Measurements from ENCODE around the gene RGS10.

RGS10 gene

DNA sequence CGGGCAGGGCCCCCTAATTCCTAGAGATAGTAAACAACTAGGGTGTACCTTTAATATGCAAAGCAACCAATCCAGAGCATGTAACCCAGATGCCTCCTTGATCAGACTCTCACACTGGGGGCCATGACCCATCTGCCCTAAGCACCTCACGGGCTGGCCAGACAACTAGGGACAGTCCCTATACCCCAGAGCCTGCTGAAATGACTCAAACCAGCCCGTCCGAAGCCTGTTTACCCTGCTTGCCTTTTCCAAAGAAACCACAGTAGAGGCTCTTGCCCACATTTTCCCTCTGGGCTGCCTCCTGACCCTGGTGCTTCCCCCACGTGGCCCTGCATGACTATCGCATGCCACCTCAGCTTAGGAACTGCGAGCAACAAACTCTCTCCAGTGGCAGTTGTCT lies 46.2 kb downstream of the RGS10 start:
- no peak for DNase-seq (ENCODE audit: low read depth)

DNA sequence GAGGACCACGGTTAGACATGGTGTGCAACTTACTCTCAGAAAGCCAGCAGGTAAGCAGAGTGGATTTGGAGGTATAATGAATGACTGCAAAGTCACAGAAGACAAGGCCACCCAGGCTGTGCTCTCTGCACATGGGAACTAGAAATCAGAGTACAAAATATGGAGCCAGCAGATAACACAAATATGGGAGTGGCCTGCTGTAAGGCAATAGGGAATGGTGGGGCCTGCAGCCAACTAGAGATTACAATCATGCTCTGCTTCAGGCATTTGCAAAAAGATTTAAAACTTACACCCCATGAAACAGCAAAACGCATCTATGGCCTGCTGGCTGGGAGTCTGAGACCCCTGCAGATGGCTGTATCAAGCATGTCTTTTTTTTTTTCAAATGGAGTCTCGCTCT lies 47.0 kb downstream of the RGS10 start:
- no peak for DNase-seq (ENCODE audit: low read depth)

DNA sequence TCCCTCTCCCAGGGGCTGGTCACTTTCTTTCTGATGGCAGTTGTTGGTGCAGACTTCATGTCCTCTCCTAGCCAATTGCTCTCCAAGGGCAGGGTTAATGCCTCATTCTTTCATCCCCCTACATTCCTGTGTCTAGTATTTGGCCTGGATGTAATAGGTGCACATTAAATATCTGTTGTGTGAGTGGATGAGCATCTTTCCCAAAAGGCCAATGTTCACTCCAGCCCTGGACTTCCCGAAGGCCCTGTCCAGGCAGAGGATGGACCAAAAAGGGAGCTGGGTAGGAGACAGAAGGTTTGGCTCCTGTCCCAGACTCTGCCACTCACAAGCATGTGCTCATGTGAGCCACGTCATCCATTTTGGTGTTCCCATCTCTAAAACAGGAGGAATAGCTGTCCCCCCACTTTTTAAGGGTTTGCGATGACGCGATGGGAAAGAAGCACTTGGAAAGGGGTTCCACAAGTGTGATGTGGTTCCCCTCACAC lies 47.5 kb downstream of the RGS10 start:
- DNase-seq (ENCODE audit: low read depth): no peak

DNA sequence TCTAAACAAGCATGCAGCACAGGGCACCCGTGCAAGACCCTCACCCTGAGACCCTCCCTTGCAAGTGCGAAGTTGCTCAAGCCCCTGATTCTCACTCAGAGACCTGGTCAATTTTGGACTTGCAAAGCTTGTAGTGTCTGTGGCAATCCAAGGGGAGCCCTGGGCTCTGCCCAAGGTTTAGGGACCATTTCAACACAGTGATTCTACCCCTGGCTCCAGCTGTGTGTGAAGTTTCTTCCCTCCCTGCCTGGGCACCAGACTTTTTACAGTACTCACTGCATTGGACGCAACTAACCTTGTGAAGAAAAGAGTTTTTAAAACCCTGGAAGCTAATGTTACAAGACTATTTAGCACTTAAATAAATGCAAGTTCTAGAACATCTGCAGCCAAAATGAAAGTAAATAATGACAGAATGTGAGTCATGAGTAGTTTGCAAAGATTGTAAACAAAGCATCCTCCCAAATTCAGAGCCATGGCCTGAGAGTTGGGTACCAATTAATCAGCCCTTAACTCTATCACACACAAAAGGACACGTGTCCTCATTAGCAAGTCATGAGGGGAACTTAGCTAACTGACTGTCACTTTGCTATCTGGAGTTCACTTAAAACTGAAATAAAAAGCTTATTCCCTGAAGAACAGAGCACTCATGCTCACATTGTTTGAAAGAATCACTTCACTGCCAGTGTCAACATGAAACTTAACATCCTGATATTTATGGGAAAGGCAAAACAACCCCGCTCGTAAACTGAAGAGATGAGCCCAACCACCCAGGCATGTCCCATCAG lies 48.1 kb downstream of the RGS10 start:
- DNase-seq (ENCODE audit: low read depth): no peak

DNA sequence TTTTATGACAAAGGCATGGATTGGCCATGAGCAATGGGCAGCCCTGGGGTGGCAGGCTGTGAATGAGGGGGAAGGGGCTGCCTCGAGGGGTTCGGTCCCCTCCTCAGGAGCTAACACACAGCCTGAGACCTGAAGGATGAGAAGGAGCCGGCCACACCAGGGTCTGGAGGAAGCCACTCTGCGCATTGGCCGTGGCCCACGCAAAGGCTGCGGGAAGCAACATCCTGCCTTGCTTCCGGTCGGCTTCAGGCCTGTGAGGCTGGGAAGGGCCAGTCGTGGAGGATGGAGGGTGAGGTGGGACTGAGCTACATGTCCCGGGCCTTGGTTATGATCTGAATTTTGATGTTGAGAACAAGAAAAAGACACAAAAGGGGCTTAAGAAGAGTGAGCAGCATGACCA lies 49.4 kb downstream of the RGS10 start:
- no peak for DNase-seq (ENCODE audit: low read depth)

DNA sequence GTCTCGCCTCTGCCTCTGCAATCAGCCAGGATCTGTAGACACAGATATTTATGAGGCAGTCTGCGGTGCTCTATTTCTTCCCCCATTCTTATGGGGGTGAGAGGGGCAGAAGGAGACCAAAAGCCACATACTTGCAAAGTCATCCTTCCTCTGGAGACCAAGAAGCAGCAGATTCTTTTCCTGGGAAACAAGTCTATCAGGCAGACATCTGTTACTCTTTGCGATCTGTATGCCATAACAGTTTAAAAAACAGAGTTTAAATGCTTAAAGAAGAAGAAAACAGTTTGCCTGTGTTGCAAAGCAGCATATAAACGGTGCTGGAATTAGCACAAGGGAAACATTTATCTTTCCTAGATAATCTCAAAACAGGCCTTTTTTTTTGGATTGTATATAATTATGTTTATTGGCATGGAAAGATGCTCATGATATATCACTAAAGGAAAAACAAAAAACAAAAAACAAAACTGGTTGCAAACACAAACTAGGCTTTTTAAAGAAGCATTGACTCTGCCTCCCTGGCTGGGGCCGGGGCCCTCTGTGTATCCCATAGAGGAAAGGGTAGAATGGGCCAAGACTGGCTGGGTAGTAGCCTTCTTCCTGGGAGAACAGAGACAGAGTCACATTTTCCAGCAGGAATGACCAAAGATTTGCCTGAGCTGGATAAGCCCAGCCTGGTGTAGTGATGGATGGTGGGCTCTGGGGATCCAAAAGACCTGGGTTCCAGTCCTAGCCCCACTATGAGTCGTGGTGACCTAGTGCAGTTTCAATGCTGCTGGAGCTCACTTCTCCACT lies 50.4 kb downstream of the RGS10 start:
- no peak for DNase-seq (ENCODE audit: low read depth)

DNA sequence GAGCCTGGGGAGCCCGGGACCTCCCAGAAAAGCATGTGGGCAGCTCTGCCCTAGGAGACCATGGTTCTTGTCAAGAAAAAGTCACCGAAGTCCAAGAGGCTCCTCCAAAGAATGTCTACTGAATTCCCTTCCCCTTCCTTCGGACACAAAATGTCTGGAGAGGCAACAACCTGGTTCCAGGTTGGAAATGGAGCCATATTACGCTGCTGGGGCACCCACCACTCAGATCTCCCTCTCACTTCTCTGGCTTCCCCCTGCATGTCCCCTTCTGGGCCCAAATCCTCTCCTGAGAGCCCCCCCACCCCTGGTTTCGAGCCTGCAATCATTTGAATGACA lies 52.6 kb downstream of the RGS10 start:
- DNase-seq (ENCODE audit: low read depth): no peak

DNA sequence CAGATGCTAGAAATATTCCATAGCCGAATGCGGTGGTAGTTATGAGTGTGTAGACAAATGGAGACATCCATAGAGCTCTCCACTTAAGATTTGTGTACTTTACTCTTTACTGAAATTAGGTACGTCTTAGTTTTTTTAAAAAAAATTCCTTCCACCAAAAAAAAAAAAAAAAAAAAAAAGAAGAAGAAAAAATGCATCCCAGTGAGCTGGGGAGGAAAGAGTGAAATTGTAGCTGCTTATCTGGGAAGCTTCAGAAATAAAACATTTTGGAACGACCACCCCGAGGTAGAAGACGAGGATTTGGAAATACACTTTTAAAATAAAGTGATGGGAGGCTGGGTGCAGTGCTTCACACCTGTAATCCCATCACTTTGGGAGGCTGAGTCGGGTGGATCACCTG lies 53.8 kb downstream of the RGS10 start:
- no peak for DNase-seq (ENCODE audit: low read depth)

DNA sequence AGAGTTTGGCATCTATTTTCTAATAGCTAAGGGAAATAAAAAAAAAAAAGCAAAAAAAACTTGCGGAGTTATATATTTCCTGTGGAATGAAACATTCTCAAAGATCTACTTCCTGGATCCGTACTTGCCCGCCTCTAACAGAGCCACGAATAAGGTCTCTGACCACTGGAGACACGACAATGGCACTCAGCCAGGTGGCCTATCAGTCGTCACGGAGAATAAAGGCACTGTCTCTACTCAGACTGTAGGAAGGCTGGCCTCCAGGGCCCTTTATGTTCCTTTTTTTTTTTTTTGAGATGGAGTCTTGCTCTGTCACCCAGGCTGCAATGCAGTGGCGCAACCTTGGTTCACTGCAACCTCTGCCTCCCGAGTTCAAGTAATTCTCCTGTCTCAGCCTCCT lies 58.7 kb downstream of the RGS10 start:
- DNase-seq (ENCODE audit: low read depth): no peak

DNA sequence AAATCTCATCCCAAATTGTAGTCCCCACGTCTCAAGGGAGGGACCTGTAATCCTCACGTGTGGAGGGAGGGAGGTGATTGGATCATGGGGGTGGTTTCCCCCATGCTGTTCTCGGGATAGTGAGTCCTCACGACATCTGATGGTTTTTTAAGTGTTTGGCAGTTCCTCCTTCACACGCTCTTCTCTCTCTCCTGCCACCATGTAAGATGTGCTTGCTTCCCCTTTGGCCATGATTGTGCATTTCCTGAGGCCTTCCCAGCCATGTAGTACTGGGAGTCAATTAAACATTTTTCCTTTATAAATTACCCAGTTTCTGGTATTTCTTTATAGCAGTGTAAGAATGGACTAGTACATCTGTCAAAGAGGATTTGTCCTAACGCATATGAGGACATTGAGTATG lies 59.5 kb downstream of the RGS10 start:
- no peak for DNase-seq (ENCODE audit: low read depth)

DNA sequence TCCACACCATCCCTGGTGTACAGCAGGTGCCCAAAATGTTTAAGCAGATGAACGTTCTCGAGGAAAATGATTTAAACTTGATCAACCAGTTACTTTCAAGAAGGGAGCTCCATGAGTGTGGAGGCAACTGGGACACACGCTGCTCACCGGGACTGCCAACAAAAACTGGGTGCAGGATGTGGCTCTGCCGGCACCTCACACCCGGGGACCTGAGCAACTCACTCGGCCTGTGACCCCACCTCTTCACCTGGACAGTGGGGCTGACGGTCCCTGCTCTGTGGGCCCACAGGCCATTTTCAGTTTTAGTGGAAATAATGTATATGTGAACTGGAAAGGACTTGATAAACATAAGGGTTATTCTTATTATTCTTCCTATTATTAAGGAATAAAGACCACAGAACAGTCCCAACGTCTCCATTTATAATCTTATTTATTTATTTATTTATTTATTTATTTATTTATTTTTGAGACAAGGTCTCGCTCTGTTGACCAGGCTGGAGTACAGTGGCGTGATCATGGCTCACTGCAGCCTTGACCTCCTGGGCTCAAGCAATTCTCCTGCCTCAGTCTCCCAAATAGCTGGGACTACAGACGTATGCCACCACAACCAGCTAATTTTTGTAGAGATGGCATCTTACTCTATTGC lies 60.6 kb downstream of the RGS10 start:
- no peak for DNase-seq (ENCODE audit: low read depth)

DNA sequence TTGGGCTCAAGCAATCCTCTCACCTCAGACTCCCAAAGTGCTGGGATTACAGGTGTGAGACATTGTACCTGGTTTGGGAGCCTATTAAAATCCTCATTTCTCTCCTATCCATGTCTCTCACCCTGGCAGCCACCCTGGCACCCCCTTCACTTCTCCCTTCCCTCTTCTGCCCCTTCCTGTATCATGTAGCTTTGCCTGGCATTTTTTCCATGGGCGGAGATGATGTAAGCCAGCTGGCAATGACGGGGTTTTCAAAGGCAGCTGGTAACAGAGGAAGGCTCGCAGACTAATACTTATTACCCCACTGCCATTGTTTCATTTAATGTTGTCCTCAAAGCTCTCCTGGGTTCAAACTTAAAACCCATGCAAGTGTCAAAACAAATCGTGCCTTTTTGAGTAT lies 61.9 kb downstream of the RGS10 start:
- no peak for DNase-seq (ENCODE audit: low read depth)

DNA sequence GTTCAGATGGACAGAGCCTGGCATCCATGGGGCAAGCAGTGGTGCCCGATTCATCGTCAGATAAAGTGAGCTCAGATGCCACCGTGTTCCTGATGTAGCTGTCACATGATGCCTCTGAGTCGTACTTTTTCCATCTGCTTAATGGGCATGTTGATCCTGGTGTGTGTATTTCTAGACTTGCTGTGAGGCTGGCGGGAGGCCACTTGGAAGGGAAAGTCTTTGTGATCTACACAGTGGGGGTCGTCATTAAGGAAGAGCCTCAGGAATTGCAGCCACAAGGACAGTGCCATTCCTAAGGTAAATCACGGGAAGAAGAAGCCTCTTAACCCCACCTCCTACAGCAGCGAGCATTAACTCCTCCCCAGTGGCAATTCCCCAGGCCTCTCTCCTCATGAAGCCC lies 63.0 kb downstream of the RGS10 start:
- DNase-seq (ENCODE audit: low read depth): no peak

DNA sequence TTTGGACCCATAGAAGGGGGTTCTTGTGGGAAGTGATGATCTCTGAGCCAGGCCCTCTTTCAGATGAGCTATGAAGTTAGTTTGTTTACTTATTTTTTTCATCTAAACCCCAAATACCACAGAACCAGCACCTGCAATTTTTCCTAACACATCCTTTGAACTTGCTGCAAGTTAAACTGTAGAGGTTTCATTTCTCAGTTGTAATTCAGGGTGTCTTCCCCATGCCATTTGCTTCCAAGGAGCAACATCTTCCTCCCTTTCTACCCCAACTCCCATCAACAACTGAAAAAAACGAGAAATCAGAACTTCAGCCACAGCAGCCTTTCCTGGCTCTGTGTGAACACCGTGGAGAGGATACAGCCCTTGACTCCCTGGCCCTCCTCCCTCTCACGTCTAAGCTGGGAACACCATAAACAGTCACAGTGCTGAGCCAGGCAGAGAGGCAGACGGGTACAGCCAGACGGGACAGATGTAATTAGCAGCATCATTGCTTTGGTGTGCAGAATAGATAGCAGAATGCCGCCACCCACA lies 63.6 kb downstream of the RGS10 start:
- DNase-seq (ENCODE audit: low read depth): no peak

DNA sequence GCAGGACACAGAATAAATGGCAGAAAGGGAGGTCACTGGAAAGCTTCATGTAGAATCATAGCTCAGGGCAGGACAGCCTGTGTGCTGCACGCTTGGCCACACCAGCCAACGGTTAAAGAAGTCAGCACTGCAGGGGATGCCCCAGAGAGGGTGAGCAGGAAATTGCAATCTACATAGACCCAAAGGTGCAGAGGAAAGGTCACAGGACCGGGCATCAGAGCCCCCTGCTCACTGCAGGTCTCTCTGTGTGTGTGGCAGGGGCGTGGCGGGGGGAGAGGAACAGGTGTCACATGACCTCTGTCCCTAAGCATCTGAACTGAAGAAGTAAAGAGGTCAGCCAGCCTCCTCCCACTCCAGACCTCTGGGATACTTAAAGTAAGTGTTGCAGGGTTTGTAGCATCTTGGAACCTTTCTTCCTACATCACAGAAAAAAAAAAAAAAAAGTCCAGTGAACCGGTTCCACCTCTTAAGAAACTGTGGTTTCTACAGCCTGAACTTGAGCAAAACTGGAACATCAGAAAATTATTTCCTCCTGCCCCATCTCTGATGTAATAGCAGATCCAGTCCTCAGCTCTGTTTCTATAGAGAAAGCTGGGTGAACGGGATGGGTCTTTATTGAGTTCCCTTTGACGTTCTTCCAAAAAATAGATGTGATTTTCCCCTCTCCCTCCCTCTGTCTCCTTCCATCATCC lies 64.3 kb downstream of the RGS10 start:
- no peak for DNase-seq (ENCODE audit: low read depth)

DNA sequence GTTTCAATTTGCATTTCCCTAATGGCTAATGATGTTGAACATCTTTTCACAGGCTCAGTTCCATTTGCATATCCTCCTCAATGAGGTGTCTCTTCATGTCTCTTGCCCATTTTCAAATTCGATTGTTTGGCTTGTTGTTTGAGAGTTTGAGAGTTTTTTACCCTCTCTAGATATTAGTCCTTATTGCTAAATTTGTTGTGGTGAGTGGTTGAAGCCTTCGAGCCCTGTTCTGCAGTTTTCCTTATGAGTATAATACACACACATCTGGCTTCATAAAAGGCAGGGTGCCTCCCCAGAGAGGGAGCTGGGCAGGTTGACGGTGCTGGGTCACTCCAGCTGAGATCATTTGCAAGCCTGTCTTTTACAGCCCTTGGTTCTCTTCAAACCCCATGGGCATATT lies 65.1 kb downstream of the RGS10 start:
- DNase-seq (ENCODE audit: low read depth): no peak

DNA sequence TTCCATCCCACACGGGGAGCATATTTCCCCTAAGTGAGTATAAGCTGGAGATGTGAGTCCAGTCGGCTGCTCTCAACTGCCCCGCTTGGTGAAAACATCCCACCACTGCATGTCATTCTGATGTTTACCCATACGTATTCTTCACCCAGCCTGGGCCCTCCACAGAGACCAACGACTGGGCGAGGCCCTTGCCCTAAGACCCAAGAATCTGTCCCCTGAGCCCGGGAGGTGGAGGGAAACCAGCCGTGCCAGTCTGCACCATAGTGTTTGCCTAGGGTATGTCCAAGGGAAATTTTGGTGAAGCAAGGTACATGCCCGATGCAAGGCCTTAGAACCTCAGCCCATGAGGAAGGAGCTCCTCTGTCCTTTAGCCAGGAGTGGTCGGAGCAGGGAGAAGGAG lies 67.9 kb downstream of the RGS10 start:
- no peak for DNase-seq (ENCODE audit: low read depth)

DNA sequence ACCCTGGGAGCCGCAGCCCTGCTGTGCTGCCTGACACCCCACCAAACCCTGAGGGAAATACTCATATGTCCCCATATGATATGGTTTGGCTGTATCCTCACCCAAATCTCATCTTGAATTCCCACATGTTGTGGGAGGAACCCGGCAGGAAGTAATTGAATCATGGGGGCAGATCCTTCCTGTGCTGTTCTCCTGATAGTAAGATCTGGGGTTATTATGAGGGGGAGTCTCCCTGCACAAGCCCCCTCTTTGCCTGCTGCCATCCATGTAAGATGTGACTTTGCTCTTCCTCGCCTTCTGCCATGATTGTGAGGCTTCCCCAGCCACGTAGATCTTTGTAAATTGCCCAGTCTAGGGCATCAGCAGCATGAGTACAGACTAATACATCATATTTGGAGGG lies 68.7 kb downstream of the RGS10 start:
- DNase-seq (ENCODE audit: low read depth): no peak

DNA sequence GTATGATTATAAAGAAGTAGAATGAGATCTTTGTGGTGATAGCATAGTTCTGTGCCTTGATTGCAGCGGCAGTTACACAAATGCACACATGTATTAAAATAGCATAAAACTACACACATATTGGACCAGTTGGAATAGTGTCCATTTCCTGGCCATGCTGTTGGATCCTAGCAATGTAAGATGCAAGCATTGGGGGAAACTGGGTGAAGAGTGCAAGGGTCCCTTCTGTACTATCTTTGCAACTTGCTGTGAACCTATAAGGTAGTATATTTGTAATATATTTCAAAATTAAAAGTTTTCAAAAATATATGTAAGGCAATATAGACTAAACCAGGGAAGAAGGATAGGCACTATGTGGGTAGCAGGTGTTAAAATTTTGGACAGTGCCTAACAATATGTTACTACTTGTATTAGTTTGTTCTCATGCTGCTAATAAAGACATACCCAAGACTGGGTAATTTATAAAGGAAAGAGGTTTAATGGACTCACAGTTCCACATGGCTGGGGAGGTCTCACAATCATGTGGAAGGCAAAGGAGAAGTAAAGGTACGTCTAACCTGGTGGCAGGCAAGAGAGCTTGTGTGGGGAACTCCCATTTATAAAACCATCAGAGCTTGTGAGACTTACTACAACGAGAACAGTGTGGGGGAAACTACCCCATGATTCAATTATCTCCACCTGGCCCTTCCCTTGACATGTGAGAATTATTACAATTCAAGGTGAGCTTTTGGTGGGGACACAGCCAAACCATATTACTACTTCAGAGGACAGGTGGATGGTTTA lies 71.4 kb downstream of the RGS10 start:
- DNase-seq (ENCODE audit: low read depth): no peak

DNA sequence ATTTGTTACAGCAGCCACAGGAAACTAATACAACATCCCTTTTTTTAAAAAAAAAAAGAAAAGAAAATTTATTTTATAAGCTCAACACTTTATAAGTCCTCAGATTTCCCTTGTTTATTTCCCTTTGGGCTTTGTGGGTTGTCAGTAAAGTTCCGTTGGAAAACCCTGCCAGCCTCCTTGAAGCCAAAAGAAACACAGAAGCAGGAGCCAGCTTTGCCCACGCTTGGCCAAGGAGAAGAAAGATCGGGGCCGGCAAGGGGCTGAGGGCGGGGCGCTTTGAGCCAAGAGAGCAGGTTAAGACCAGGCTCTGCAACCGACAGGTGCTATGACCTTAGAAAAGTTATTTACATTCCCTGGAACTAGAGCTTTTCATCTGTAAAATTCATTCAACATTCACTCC lies 72.7 kb downstream of the RGS10 start:
- DNase-seq (ENCODE audit: low read depth): no peak

DNA sequence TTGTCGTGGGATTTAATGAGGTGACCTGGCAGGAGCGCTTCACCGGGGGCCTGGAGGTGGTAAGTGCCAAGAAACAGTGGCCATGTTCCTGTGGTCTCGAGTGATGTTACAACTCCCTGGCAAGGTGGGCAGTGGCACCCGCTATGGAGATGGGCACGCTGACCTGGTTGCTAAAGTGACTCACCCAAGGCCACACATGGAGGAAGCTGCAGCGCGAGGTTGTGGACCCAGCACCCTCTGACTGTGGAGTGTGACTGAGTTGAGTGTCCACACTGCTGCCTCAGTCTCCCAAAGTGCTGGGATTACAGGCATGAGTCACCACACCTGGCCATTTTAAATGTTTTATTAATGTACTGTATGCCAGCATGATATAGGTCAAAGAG lies 73.2 kb downstream of the RGS10 start:
- no peak for DNase-seq (ENCODE audit: low read depth)
